ENCODE results near the gene MRPL32.

Gene MRPL32

GRCh38 chr7:42961170-42961569 lies 29.0 kb downstream of the MRPL32 start:
- FAIRE-seq (no peak), DNase-seq (ENCODE audit: extremely low spot score, insufficient read length, low read depth) (no peak)

- no peak for DNase-seq (ENCODE audit: extremely low spot score, insufficient read length, low read depth)
- FAIRE-seq: no peak
These were observed 32.1 kb downstream of the MRPL32 start for GRCh38 chr7:42964293-42964692.

GRCh38 chr7:42964849-42965805 lies 33.0 kb downstream of the MRPL32 start:
- FAIRE-seq: no peak
- DNase-seq (ENCODE audit: extremely low spot score, insufficient read length, low read depth): no peak

GRCh38 chr7:42967391-42967790 lies 35.2 kb downstream of the MRPL32 start:
- FAIRE-seq: no peak

GRCh38 chr7:42972699-42973500 lies 40.7 kb downstream of the MRPL32 start:
- FAIRE-seq (no peak), DNase-seq (ENCODE audit: extremely low spot score, insufficient read length, low read depth) (no peak)

More at GRCh38 chr7:42967391-42967790, 35.2 kb downstream of the MRPL32 start:
- no peak for DNase-seq (ENCODE audit: extremely low spot score, insufficient read length, low read depth)

- no peak for DNase-seq (ENCODE audit: extremely low spot score, insufficient read length, low read depth)
- no peak for FAIRE-seq
These were observed 44.2 kb downstream of the MRPL32 start for GRCh38 chr7:42976371-42976770.

GRCh38 chr7:42978496-42978895 lies 46.3 kb downstream of the MRPL32 start:
- DNase-seq (ENCODE audit: extremely low spot score, insufficient read length, low read depth) (no peak), FAIRE-seq (no peak)

GRCh38 chr7:42980084-42980483 lies 47.9 kb downstream of the MRPL32 start:
- FAIRE-seq: no peak
- DNase-seq (ENCODE audit: extremely low spot score, insufficient read length, low read depth): no peak

GRCh38 chr7:42980514-42980913 lies 48.3 kb downstream of the MRPL32 start:
- DNase-seq (ENCODE audit: extremely low spot score, insufficient read length, low read depth) (no peak), FAIRE-seq (no peak)

GRCh38 chr7:42981601-42982000 lies 49.4 kb downstream of the MRPL32 start:
- FAIRE-seq (no peak), DNase-seq (ENCODE audit: extremely low spot score, insufficient read length, low read depth) (no peak)

GRCh38 chr7:42982604-42983115 lies 50.5 kb downstream of the MRPL32 start:
- FAIRE-seq: no peak
- no peak for DNase-seq (ENCODE audit: extremely low spot score, insufficient read length, low read depth)

- FAIRE-seq: no peak
- no peak for DNase-seq (ENCODE audit: extremely low spot score, insufficient read length, low read depth)
These were observed 52.0 kb downstream of the MRPL32 start for GRCh38 chr7:42984137-42984536.

GRCh38 chr7:42986213-42986612 lies 54.0 kb downstream of the MRPL32 start:
- DNase-seq (ENCODE audit: extremely low spot score, insufficient read length, low read depth) (no peak), FAIRE-seq (no peak)

GRCh38 chr7:42986781-42987248 lies 54.6 kb downstream of the MRPL32 start:
- DNase-seq (ENCODE audit: extremely low spot score, insufficient read length, low read depth) (no peak), FAIRE-seq (no peak)

All from GM18507 (cell line).